PFSK-1 (cell line): Measurements from ENCODE around the gene PINK1.

Experiments
- FOXP2 ChIP-seq: optimal IDR thresholded peaks from 2 replicates; pipeline ENCODE3; 2011; ENCODE audit warnings: borderline replicate concordance, control low read depth, inconsistent platforms; ENCODE audit not compliant: insufficient read depth; ENCODE audit errors: extremely low read length, extremely low read depth
- POLR2AphosphoS5 ChIP-seq: IDR thresholded peaks from 2 replicates; pipeline ENCODE4 v1.6.1; 2012; ENCODE audit warnings: low read depth, mild to moderate bottlenecking, control low read depth, low read length, moderate library complexity
- SIN3A ChIP-seq: IDR thresholded peaks from 2 replicates; pipeline ENCODE4 v1.6.1; 2012; ENCODE audit warnings: mild to moderate bottlenecking, low read length, moderate library complexity, borderline replicate concordance; ENCODE audit not compliant: insufficient read depth
- TAF1 ChIP-seq: IDR thresholded peaks from 2 replicates; pipeline ENCODE4 v1.6.1; 2012; ENCODE audit warnings: low read length, control low read depth, borderline replicate concordance; ENCODE audit not compliant: insufficient read depth
- TF ChIP-seq, protein P1 (sequence below), 2 experiments: IDR thresholded peaks; 2 replicates each; pipeline versions ENCODE4 v1.6.1 to v1.8.0; 2011 to 2012; ENCODE audit warnings: low read depth in 2 of 2, low read length in 2 of 2, control low read depth in 1 of 2, inconsistent platforms in 1 of 2, mild to moderate bottlenecking in 1 of 2, moderate library complexity in 1 of 2; ENCODE audit not compliant: insufficient read depth in 1 of 2

PINK1 gene

DNA sequence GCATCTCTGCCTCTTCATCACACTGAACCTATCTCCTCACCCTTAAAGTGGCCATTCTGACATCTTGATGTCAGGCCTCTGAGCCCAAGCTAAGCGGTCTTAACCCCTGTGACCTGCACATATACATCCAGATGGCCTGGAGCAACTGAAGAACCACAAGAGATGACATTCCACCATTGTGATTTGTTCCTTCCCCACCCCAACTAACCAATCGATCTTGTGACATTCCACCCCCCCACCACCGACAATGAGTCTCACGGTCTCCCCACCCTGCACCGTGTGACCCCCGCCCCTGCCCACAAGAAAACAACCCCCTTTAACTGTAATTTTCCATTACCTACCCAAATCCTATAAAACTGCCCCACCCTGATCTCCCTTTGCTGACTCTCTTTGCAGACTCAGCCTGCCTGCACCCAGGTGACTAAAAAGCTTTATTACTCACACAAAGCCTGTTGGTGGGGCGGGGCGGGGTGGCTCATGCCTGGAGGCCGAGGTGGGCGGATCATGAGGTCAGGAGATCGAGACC is 21.0 kb upstream of the PINK1 start:
- TF ChIP-seq FOXP2 (no peak), POLR2AphosphoS5 (no peak), SIN3A (no peak), TAF1 (no peak)
- TF ChIP-seq, protein P1, sequence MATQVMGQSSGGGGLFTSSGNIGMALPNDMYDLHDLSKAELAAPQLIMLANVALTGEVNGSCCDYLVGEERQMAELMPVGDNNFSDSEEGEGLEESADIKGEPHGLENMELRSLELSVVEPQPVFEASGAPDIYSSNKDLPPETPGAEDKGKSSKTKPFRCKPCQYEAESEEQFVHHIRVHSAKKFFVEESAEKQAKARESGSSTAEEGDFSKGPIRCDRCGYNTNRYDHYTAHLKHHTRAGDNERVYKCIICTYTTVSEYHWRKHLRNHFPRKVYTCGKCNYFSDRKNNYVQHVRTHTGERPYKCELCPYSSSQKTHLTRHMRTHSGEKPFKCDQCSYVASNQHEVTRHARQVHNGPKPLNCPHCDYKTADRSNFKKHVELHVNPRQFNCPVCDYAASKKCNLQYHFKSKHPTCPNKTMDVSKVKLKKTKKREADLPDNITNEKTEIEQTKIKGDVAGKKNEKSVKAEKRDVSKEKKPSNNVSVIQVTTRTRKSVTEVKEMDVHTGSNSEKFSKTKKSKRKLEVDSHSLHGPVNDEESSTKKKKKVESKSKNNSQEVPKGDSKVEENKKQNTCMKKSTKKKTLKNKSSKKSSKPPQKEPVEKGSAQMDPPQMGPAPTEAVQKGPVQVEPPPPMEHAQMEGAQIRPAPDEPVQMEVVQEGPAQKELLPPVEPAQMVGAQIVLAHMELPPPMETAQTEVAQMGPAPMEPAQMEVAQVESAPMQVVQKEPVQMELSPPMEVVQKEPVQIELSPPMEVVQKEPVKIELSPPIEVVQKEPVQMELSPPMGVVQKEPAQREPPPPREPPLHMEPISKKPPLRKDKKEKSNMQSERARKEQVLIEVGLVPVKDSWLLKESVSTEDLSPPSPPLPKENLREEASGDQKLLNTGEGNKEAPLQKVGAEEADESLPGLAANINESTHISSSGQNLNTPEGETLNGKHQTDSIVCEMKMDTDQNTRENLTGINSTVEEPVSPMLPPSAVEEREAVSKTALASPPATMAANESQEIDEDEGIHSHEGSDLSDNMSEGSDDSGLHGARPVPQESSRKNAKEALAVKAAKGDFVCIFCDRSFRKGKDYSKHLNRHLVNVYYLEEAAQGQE (IDR thresholded peaks at IDR 0.05; ENCODE audit: insufficient read depth in 1 of 2, low read depth in 2 of 2, low read length in 2 of 2), result no peak

DNA sequence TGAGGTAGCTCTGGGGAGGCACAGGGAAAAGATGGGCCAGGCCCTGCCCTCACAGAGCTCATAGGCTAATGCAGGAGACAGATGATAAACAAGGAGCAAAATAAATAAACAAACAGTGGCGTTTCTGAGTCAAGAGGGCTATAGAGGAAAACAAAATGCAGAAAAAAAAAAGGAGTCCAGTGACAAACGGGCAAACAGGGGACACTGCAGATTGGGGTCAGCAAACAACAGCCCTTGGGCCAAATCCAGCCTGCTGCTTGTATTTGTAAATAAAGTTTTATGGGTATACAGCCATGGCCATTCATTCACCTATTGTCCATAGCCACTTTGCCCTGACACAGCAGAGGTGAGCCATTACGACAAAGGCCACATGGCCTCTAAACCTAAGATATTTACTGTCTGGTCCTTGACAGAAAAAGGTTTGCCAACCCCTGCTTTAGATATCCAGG is 19.1 kb upstream of the PINK1 start:
- TF ChIP-seq POLR2AphosphoS5, result no peak
- TF ChIP-seq, protein P1 (IDR thresholded peaks at IDR 0.05; ENCODE audit: insufficient read depth in 1 of 2, low read depth in 2 of 2, low read length in 2 of 2), result no peak
- TF ChIP-seq FOXP2, result no peak
- TF ChIP-seq TAF1, result no peak
- no peak for TF ChIP-seq SIN3A

DNA sequence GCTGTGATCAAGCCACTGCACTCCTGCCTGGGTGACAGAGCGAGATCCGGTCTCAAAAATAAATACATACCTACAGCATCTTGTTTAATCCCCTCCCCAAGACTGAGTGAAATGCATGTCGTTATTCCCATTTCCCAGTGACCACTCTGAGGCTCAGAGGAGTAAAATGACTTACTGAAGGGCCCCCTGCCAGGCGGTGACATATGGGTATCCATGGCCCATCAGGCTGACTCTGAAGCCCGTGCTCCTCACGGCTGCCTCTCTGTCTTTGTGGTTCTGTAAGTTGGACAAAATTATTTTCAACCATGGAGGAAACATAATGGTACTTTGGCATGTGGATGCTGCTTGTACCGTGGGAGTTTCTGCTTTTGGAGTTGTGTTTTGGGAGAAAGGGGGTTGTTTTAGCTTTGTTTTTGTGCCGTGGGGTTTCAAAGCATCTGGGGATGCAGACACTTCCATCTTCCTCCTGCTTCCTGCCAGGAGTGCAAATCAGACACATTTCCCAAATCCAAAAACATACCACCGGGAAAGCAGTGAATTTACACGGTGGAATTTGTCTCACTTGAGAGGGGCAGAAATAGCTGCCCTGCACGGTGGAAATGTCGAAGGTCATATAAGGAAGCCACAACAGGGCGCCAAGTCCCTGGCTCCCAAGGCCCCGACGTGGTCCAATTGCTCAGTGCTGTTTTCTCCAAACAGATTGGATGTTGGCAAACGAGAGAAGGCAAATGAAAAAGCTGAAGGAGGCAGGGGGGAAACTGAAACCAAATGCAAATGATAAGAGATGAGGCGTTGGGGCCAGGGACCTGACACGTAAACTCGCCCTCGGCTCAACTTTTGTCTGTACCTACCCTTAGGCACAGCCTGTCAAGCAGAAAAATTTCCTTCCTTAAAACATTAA is 17.1 kb upstream of the PINK1 start:
- no peak for TF ChIP-seq POLR2AphosphoS5
- TF ChIP-seq, protein P1 (IDR thresholded peaks at IDR 0.05; ENCODE audit: insufficient read depth in 1 of 2, low read depth in 2 of 2, low read length in 2 of 2), result no peak

DNA sequence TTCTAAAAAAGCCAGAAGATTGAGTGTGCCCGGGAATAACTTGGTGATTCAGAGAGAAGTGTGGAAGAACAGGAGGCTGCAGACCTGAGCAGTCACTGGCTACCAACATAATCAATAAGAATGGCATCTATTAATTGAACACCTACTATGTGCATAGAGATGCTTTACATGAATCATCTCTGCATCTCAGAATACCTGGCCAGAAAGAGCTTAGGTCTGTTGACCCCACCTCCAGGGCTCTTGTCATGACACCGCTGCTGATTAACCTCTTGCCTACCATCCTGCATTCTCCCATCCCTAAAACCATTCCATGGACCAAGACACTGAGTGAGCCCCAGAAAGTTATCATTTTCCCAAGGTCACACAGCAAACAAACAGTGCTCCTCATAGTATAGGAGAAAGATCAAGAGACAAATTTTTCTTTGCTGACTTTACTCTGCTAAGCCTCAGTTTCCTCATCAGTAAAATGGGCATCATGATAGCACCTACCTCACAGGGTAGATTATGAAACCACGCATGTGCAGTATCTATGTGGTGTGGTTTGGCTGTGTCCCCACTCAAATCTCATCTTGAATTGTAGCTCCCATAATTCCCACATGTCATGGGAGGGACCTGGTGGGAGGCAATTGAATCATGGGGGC is 16.3 kb upstream of the PINK1 start:
- TF ChIP-seq, protein P1 (IDR thresholded peaks at IDR 0.05; ENCODE audit: insufficient read depth in 1 of 2, low read depth in 2 of 2, low read length in 2 of 2), result no peak
- TF ChIP-seq SIN3A (no peak), TAF1 (no peak), FOXP2 (no peak), POLR2AphosphoS5 (no peak)
